RPMI8226 (cell line): Measurements from ENCODE around the gene NLK.
"Not testable (repeated sequence)": the region's sequence is repeated elsewhere in the genome, so short reads cannot be mapped to it uniquely, and the experiment has no call there.

Experiments
- DNase-seq: peaks from one replicate; pipeline ENCODE4 v3.0.0-alpha.2; 2015

Gene NLK

DNA sequence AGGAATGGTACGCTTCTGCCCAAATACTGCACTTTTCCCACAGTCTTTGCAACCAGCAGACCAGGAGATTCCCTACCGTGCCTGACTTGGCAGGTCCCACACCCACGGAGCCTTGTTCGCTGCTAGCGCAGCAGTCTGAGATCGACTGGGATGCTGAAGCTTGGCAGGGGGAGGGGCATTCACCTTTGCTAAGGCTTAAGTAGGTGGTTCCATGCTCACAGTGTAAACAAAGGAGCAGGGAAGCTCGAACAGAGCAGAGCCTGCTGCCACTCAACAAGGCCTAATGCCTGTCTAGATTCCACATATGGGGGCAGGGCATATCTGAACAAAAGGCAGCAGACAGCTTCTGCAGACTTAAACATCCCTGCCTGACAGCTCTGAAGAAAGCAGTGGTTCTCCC is 169.3 kb downstream of the NLK start:
- no peak for DNase-seq

DNA sequence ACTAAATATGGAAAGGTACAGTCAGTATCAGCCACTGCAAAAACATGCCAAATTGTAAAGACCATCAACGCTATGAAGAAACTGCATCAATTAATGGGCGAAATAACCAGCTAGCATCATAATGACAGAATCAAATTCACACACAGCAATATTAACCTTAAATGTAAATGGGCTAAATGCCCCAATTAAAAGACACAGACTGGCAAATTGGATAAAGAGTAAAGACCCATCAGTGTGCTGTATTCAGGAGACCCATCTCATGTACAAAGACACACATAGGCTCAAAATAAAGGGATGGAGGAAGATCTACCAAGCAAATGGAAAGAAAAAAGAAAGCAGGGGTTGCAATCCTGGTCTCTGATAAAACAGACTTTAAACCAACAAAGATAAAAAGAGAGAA is 171.1 kb downstream of the NLK start:
- not testable (repeated sequence) for DNase-seq

- no peak for DNase-seq
Observed at GRCh38 chr17:28216052-28216451, 173.6 kb downstream of the NLK start.

DNA sequence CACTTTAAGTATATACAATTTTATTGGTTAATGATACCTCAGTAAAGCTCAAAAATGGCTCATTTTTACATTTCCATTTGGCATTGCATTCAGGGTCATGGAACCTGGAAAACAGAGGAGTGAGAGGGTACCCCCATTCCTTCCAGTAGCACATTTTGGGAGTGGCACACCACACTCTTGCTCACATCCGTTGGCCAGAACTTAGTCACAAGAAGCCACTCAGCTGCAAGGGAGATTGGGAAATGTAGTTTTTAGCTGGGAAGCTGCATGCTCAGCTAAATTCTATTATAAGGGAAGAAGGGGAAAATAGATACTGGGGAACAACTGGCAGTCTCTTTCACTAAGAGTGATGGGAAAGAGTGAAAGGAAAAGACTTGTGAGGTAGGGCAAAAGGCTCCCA is 174.1 kb downstream of the NLK start:
- no peak for DNase-seq

DNA sequence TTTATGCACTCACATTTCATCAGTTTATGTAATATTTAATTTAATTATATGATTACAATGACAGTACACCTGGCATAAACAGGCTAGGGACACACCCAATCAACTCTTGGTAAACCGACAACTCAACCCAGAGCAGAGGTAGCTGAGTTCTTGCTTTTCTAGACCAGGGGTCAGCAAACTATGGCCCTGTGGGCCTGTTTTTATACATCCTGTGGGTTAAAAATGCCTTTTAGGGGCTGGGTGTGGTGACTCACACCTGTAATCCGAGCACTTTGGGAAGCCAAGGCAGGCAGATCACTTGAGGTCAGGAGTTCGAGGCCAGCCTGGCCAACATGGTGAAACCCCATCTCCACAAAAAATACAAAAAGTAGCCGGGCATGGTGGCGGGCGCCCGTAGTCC is 177.3 kb downstream of the NLK start:
- DNase-seq: no peak

GRCh38 chr17:28221751-28222414 is 179.4 kb downstream of the NLK start:
- DNase-seq: no peak

GRCh38 chr17:28225271-28225670 is 182.8 kb downstream of the NLK start:
- DNase-seq: no peak

- no peak for DNase-seq
Observed at GRCh38 chr17:28225867-28226266, 183.4 kb downstream of the NLK start.

DNA sequence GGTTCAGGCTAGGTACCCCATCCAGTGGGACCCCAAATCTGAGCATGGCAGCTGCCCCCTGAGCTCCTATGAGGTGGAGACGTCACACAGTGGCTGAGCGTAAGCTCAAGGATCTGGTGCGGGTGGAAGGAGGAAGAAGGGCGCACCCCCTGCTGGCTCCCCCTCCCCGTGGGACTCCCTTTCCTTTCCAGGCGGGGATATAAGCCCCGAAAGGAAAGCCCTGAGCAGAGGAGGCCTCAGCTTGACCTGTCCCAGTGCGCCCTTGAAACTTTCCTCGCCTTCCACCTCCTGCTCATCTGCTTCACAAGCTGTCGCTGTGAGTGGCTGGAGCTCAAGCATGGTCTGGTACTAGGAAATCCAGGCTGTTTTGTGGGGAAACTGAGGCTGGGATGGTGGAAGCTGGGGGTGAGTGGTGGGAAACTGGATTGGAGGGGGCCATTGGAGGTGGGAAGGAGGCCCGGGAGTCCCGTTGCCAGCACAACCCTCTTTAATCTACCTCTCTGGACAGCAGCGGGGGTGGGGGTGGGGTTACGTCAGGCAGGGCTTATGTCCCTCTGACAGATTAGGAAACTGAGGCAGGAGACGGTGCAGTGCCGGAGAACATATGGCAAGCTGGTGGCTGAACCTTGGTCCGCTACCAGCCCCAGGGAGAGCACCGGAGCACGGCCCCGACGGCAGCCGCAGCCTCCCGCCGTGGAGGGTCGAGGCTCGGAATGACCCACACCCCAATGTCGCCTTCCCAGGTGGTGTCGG is 184.3 kb downstream of the NLK start:
- no peak for DNase-seq

GRCh38 chr17:28227316-28228108 is 185.0 kb downstream of the NLK start:
- DNase-seq: no peak

GRCh38 chr17:28228109-28228840 is 185.8 kb downstream of the NLK start:
- DNase-seq: no peak

GRCh38 chr17:28228986-28229729 is 186.7 kb downstream of the NLK start:
- DNase-seq: no peak

GRCh38 chr17:28230011-28230410 is 187.5 kb downstream of the NLK start:
- peak; percentile 39 for DNase-seq

DNA sequence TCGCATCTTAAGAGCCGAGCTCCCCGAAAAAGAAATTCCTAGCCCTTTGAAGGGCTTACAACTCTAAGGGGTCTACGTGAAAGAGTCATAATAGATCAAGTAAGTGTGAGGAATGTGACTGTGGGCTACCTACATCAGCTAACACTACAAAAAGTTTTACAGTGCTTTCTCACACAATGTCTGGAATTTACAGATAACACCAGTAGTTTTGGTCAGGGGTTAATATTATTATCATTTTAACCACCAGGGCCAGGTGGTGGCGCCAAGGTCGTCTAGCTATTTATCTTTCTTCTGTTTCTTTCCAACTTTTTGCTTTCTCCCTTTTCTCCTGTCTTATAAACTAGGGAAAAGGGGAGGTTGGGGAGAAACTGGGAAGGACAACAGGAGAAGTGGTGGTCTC is 188.1 kb downstream of the NLK start:
- DNase-seq: not testable (repeated sequence)

DNA sequence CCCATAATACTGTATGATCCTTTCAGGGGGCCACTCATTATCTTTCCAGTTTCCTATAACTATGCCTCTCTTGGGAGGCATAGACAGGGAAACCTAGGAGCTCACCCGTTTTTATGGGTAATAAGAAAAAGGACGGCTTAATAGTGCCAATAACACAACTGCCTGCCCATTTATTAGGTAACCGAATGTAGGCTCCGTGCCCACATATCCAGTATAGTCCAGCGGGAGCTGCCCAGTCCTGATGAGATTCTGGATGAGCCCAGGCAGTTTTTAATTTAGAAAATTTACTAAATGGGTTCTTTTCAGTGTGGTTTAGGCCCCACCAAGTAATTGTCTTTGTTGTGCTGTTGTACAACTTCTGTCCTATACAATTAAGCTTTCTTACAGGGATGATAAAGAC is 189.1 kb downstream of the NLK start:
- DNase-seq: not testable (repeated sequence)

DNA sequence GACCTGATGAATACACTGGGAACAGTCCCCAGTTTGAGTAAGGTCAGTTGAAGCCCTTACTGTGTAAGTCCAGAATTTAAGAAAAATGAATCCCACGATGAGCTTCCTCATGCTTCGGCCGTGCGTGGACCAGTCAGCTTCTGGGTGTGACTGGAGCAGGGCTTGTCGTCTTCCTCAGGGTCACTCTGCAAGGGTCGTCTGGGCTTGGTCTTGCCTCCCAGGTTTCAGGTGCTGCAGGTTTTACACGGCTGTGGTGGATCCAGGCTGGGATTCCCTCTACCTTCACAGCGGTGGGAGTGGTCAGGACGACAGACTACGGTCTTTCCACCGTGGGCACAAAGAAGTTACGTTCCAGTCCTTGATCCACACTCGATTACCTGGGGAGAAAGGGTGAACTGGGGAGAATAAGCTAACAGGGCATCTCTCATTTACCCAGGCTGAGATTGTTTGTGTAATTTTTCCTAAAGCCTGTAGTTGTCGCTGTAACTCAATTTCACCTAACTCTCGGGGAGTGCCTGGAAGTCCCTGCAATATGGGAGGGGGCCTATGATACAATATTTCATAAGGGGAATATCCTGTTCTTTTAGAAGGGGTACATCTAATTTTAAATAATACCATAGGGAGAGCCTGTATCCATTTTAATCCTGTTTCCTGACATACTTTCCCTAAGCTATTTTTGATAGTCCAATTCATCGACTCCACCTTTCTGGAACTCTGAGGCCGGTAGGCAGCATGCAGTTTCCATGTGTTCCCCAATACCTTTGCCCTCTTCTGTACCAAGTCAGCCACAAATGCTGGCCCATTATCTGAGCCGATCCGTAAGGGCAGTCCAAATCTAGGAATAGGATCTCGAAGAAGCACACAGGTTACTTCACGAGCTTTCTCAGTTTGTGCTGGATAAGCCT is 190.7 kb downstream of the NLK start:
- not testable (repeated sequence) for DNase-seq

DNA sequence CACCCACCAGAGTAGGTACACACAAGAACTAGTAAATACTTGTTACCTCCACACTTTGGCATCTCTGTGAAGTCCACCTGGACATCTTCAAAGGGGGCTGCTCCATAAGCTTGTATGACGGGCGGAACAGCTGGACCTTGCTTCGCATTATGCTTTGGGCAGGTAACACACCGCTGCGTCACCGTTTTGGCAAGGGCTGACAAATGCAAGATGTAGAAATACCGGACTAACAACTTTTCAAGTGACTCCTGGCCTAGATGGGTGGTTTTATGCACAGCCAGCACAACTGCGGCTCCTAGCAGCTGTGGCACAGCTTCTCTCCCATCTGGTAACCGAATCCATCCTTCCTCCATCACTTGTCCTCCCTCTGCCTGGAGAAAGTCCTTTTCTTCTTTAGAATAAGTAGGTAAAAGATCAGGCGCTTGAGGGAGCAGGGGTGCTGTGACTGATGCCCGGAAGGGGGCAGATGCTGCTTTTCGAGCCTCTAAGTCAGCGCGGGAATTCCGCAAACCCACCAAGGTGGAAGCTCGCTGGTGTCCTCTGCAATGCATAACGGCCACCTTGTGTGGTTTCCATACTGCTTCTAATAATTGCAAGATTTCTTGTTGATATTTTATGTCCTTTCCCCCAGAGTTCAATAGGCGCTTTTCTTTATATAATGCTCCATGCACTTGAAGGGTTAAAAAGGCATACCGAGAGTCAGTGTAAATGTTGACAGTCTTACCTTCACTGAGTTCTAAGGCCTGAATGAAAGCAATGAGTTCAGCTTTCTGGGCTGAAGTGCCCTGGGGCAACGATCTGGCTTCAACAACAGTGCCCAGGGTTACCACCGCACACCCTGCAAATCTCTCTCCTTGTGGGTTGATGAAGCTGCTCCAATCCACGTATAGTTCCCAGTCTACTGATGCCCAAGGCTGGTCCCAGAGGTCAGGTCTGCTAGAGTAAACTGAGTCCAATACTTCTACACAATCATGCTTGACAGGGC is 191.7 kb downstream of the NLK start:
- DNase-seq: not testable (repeated sequence)

DNA sequence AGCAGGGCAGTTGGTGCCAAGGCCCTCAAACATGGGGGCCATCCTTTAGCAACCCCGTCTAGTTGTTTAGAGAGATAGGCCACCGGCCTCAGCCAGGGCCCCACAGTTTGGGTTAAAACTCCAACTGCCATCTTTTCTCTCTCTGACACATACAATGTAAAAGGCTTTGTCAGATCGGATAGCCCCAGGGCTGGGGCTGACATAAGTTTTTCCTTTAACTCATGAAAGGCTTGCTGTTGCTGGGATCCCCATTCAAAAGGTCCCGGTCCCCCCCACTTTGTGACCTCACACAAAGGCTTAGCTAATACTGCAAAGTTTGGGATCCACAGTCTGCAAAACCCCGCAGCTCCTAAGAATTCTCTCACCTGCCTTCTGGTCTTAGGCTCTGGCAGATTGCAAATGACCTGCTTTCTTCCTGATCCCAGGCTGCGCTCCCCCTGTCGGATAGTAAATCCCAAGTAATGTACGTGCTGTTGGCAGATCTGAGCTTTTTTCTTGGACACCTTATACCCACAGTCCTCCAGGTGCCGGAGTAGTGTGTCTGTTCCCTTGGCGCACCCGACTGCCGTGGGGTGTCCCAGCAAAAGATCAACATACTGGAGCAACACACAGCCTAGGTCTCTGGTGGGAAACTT is 192.7 kb downstream of the NLK start:
- DNase-seq: not testable (repeated sequence)

DNA sequence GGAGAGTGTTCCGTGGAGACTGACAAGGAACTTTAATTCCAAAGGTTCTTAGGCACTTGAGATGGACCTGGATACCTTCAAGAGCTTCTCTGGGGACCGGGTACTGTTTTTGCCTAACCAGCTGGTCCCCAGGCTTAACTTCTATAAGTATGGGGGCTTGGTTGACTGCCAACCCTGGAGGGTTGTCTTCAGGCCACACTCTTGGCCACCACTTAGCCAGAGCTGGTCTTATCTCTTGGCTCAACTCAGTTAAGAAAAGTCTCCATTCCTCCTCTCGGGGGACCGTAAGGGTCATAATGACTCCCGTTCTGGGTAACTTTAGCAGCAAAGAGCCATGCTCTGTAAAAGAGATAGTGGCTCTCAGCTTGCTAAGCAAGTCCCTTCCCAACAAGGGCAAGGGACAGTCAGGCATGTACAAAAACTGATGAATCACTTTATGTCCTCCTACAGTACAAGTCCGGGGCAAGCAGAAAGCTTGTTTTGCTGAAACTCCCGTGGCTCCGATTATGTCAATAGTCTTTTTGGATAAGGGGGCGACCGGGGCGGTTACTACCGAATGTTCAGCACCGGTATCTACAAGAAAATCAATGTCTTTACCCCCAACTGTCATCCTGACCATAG is 193.7 kb downstream of the NLK start:
- not testable (repeated sequence) for DNase-seq
